K562 (cell line): ENCODE results near the gene NQO2. TPM values are rescaled to one million over a fixed set of nuclear protein-coding genes. Genes with fewer than 3 reads are reported as not detected.

ENCODE experiments used
- ATF1 ChIP-seq, 2 experiments: fragments of 450-650 bp in 1 of 2; IDR thresholded peaks; 2 replicates each; pipeline ENCODE4 v1.6.1; 2016; ENCODE audit warnings: missing compliant biosample characterization in 1 of 2, missing genetic modification characterization in 1 of 2
- C11orf30 ChIP-seq: fragments of 450-650 bp; IDR thresholded peaks from 2 replicates; pipeline ENCODE4 v1.6.1; 2016; ENCODE audit warnings: low read depth, mild to moderate bottlenecking
- CGGBP1 ChIP-seq: fragments of 250-450 bp; sonication (Bioruptor Pico); IDR thresholded peaks from 2 replicates; pipeline ENCODE4 v1.9.0; 2021; ENCODE audit warnings: mild to moderate bottlenecking
- DNMT1 ChIP-seq: fragments of 450-650 bp; IDR thresholded peaks from 2 replicates; pipeline ENCODE4 v1.6.1; 2016; ENCODE audit warnings: antibody characterized with exemption, mild to moderate bottlenecking
- ESRRA ChIP-seq: fragments of 450-650 bp; IDR thresholded peaks from 2 replicates; pipeline ENCODE4 v1.6.1; 2014; ENCODE audit warnings: low read depth, mild to moderate bottlenecking, moderate library complexity, borderline replicate concordance
- IFI16 ChIP-seq: fragments of 250-450 bp; sonication (Bioruptor Pico); IDR thresholded peaks from 2 replicates; pipeline ENCODE4 v2.1.2; 2022; ENCODE audit warnings: mild to moderate bottlenecking, inconsistent platforms
- MECOM ChIP-seq: fragments of 250-450 bp; sonication (Bioruptor Pico); IDR thresholded peaks from 2 replicates; pipeline ENCODE4 v1.8.0; 2022; ENCODE audit warnings: inconsistent platforms
- MITF ChIP-seq: IDR thresholded peaks from 2 replicates; pipeline ENCODE4 v1.6.1; 2014; ENCODE audit warnings: antibody characterized with exemption
- NFRKB ChIP-seq: fragments of 450-650 bp; IDR thresholded peaks from 2 replicates; pipeline ENCODE4 v1.6.1; 2016; ENCODE audit warnings: low read depth
- SIN3A ChIP-seq, 2 experiments: fragments of 150-350 bp in 1 of 2; IDR thresholded peaks; 2 replicates each; pipeline ENCODE4 v1.6.1; 2011 to 2016; ENCODE audit warnings: borderline replicate concordance in 2 of 2, low read depth in 2 of 2, low read length in 2 of 2, mild to moderate bottlenecking in 2 of 2, moderate library complexity in 2 of 2; ENCODE audit not compliant: control insufficient read depth in 1 of 2
- SNRNP70 ChIP-seq: fragments of 200-400 bp; formaldehyde crosslinking; optimal IDR thresholded peaks from 2 replicates; pipeline ENCODE3; 2017; ENCODE audit warnings: low read depth, low read length
- SRSF3 ChIP-seq: fragments of 200-400 bp; formaldehyde crosslinking; IDR thresholded peaks from 2 replicates; pipeline ENCODE4 v1.6.1; 2016; ENCODE audit warnings: mild to moderate bottlenecking, low read length, moderate library complexity; ENCODE audit not compliant: insufficient read depth
- STAT5B ChIP-seq: fragments of 250-450 bp; sonication (Bioruptor Pico); IDR thresholded peaks from 2 replicates; pipeline ENCODE4 v1.8.0; 2021; ENCODE audit warnings: mild to moderate bottlenecking, inconsistent platforms
- TFAP4 ChIP-seq: sonication (generic); formaldehyde crosslinking; IDR thresholded peaks from 2 replicates; pipeline ENCODE4 v1.8.0; 2022; ENCODE audit warnings: missing genetic modification reagents, mild to moderate bottlenecking, moderate library complexity, borderline replicate concordance
- ZBTB8A ChIP-seq: fragments of 450-650 bp; IDR thresholded peaks from 2 replicates; pipeline ENCODE4 v1.6.1; 2018; ENCODE audit warnings: mild to moderate bottlenecking, moderate library complexity; ENCODE audit not compliant: partially characterized antibody
- ZMIZ1 ChIP-seq, 2 experiments: fragments of 150-350 bp in 1 of 2; IDR thresholded peaks; 2 replicates each; pipeline ENCODE4 v1.6.1; 2012 to 2016; ENCODE audit warnings: low read depth in 2 of 2, low read length in 2 of 2, mild to moderate bottlenecking in 1 of 2, moderate library complexity in 1 of 2
- ZNF197 ChIP-seq: fragments of 200-800 bp; sonication (Bioruptor generic); IDR thresholded peaks from 2 replicates; pipeline ENCODE4 v1.6.1; 2016; ENCODE audit warnings: low read depth, missing genetic modification characterization, missing compliant biosample characterization
- ZNF347 ChIP-seq: fragments of 450-650 bp; formaldehyde crosslinking; IDR thresholded peaks from 2 replicates; pipeline ENCODE4 v1.4.0; 2020; ENCODE audit warnings: low read depth, mild to moderate bottlenecking, moderate library complexity
- ZNF589 ChIP-seq: fragments of 200-800 bp; sonication (Bioruptor generic); IDR thresholded peaks from 2 replicates; pipeline ENCODE4 v1.6.1; 2016; ENCODE audit warnings: low read depth, missing genetic modification characterization, missing compliant biosample characterization
- ZNF668 ChIP-seq: fragments of 250-450 bp; sonication (Bioruptor Pico); IDR thresholded peaks from 2 replicates; pipeline ENCODE4 v1.8.0; 2022; ENCODE audit warnings: mild to moderate bottlenecking, inconsistent platforms
- ZNF696 ChIP-seq: fragments of 250-450 bp; sonication (Bioruptor Pico); conservative IDR thresholded peaks from 2 replicates; pipeline ENCODE4 v1.4.0; 2020; ENCODE audit warnings: mild to moderate bottlenecking, moderate library complexity
- ZNF717 ChIP-seq: fragments of 250-450 bp; sonication (Bioruptor Pico); IDR thresholded peaks from 2 replicates; pipeline ENCODE4 v1.5.0; 2021
- polyA plus RNA-seq, 8 experiments: library from polyadenylated mRNA; depleted of rRNA in 4 of 8; stranded (reverse) in 5 of 8; unstranded in 3 of 8; fragments of >200 nt; fragmentation: Nextera tagmentation in 2 of 8; fragmentation: Illumina TruSeq in 1 of 8; extraction: Ambion mirVana in 2 of 8; extraction: Trizol in 1 of 8; gene quantifications; 2 replicates each; pipeline versions ENCODE4 v1.2.1 to v1.2.3, GENCODE V29; 2011 to 2014; ENCODE audit warnings: inconsistent platforms in 1 of 8, missing spikeins in 1 of 8
- total RNA-seq, 7 experiments: library from RNA; depleted of rRNA in 6 of 7; stranded (reverse); fragments of >200 nt in 6 of 7; fragmentation: Illumina TruSeq in 2 of 7; extraction: Trizol in 2 of 7; gene quantifications; 2 replicates each; pipeline versions ENCODE4 v1.2.1 to v1.2.3, GENCODE V29; 2011 to 2021; ENCODE audit warnings: low replicate concordance in 1 of 7

The NQO2 gene
- total and polyA plus RNA-seq, 9 of the 15 experiments (the other 6 are each of a cell fraction or from before 2014, with no cell fraction given), result 54.6 to 214 (median 116) TPM

- peak; percentile 89 for TF ChIP-seq TFAP4
- TF ChIP-seq ESRRA, result no peak
- peak in 1 of 2 experiments; percentile 96; a peak in 1 of 4 replicates for TF ChIP-seq SIN3A (IDR thresholded peaks at IDR 0.05; ENCODE audit: borderline replicate concordance in 2 of 2, control insufficient read depth in 1 of 2, low read depth in 2 of 2, low read length in 2 of 2)
- no peak for TF ChIP-seq STAT5B
- 0 out of 2 replicates have a peak, but pooled peaks have one; percentile 46 for TF ChIP-seq ZNF197
- 0 out of 4 replicates have a peak, but pooled peaks of 1 of the 2 experiments have one; percentile 48 for TF ChIP-seq ZMIZ1 (IDR thresholded peaks at IDR 0.05; ENCODE audit: low read depth in 2 of 2, low read length in 2 of 2)
- TF ChIP-seq IFI16 (CRISPR knock-in tag), result no peak
- no peak for TF ChIP-seq C11orf30
- TF ChIP-seq SNRNP70, result no peak
- TF ChIP-seq NFRKB, result peak; percentile 99
- 0 out of 2 replicates have a peak, but pooled peaks have one; percentile 3 for TF ChIP-seq MECOM (CRISPR knock-in tag)
- no peak for TF ChIP-seq CGGBP1
- TF ChIP-seq ZNF668 (CRISPR knock-in tag), result peak; percentile 83
- TF ChIP-seq ZNF717 (CRISPR knock-in tag), result no peak
- no peak for TF ChIP-seq ZNF589 (CRISPR knock-in tag)
- TF ChIP-seq ZNF696, result no peak
- no peak for TF ChIP-seq ZNF347 (CRISPR knock-in tag)
- TF ChIP-seq SRSF3, result no peak
- no peak for TF ChIP-seq ATF1 (CRISPR knock-in tag; IDR thresholded peaks at IDR 0.05)
- peak; percentile 89 for TF ChIP-seq ATF1 (tag; IDR thresholded peaks at IDR 0.05)
- TF ChIP-seq ZBTB8A, result no peak
- TF ChIP-seq DNMT1, result no peak
- 0 out of 2 replicates have a peak, but pooled peaks have one; percentile 8 for TF ChIP-seq MITF
Measured at GRCh38 chr6:2989332-2990247, 10.1 kb upstream of the NQO2 start (continued).
